SKM-1 (cell line): ENCODE results near the gene NUDT22.

ENCODE experiments used
- DNase-seq: peaks from one replicate; lab custom pipeline; 2025; ENCODE audit not compliant: unreplicated experiment; lab: John Stamatoyannopoulos, UW

Gene NUDT22

GRCh38 chr11:64225608-64226506 lies at the start of gene NUDT22, which contains the start of gene TRPT1:
NUDT22 (plus strand) TSS chr11:64226274; CDS start chr11:64226653, 379 bp downstream.
TRPT1 (minus strand) TSS chr11:64226186; CDS start chr11:64225860, 326 bp downstream.
- peak; percentile 43 for DNase-seq

GRCh38 chr11:64176751-64177150 lies 49.3 kb upstream of the NUDT22 start:
- DNase-seq: no peak

- DNase-seq: no peak
These were observed 47.9 kb upstream of the NUDT22 start for GRCh38 chr11:64178203-64178602.

- DNase-seq: no peak
These were observed 47.0 kb upstream of the NUDT22 start for GRCh38 chr11:64178951-64179639.

GRCh38 chr11:64180891-64181290 lies 45.2 kb upstream of the NUDT22 start:
- DNase-seq: no peak

GRCh38 chr11:64181506-64182411 lies 44.3 kb upstream of the NUDT22 start:
- peak; percentile 73 for DNase-seq

- DNase-seq: no peak
These were observed 42.2 kb upstream of the NUDT22 start for GRCh38 chr11:64183890-64184289.

- peak; percentile 70 for DNase-seq
These were observed 40.8 kb upstream of the NUDT22 start for GRCh38 chr11:64185175-64185692.

GRCh38 chr11:64185693-64186491 lies 40.2 kb upstream of the NUDT22 start, which contains the start of gene STIP1:
STIP1 (plus strand) TSS chr11:64186171; CDS start chr11:64186262, 91 bp downstream.
- DNase-seq: peak; percentile 100

- no peak for DNase-seq
These were observed 39.4 kb upstream of the NUDT22 start for GRCh38 chr11:64186492-64187165.

- no peak for DNase-seq
These were observed 33.6 kb upstream of the NUDT22 start for GRCh38 chr11:64192434-64192833.

- no peak for DNase-seq
These were observed 29.4 kb upstream of the NUDT22 start for GRCh38 chr11:64196626-64197025.

- DNase-seq: no peak
These were observed 27.6 kb upstream of the NUDT22 start for GRCh38 chr11:64198511-64198910.

GRCh38 chr11:64201543-64201942 lies 24.5 kb upstream of the NUDT22 start:
- DNase-seq: no peak

GRCh38 chr11:64202992-64203391 lies 23.1 kb upstream of the NUDT22 start:
- DNase-seq: no peak

GRCh38 chr11:64203421-64204079 lies 22.5 kb upstream of the NUDT22 start:
- no peak for DNase-seq

GRCh38 chr11:64204080-64204440 lies 22.0 kb upstream of the NUDT22 start:
- no peak for DNase-seq

GRCh38 chr11:64204464-64204989 lies 21.5 kb upstream of the NUDT22 start:
- peak; percentile 68 for DNase-seq
